K562 (cell line): ENCODE measurements around the gene PIEZO2. TPM values are rescaled to one million over a fixed set of nuclear protein-coding genes. Genes with fewer than 3 reads are reported as not detected.

Experiments used
- ATAC-seq: fragments of 200-7000 bp; cut with Tn5 transposase; 3 replicates; pipeline ENCODE4 v1.9.1; 2020; ENCODE audit warnings: moderate library complexity
- BruUV-seq: library from RNA; stranded (reverse); fragments of 400-500 nt; replicated peaks from 2 replicates; lab custom pipeline; 2021; lab: Mats Ljungman, UMichigan
- CTCF ChIA-PET: fragments of 300-600 bp; formaldehyde crosslinking; extraction: SDS; loops from one replicate; lab custom pipeline; 2021; ENCODE audit warnings: low intra/inter-chr PET ratio; lab: Yijun Ruan, JAX
- POLR2A ChIA-PET: fragments of 300-600, 350-650 bp; sonication (Branson Sonifier 250); formaldehyde crosslinking; extraction: SDS; loops from one replicate; lab custom pipeline; 2021; ENCODE audit warnings: antibody characterized with exemption, inconsistent platforms; lab: Yijun Ruan, JAX
- DNase-seq, 4 experiments: peaks; one replicate each; pipeline versions ENCODE4 v3.0.0 to v3.0.0-alpha.2; 2011 to 2018; ENCODE audit warnings: low spot score in 3 of 4, mixed read lengths in 3 of 4; ENCODE audit errors: extremely low read depth in 1 of 4
- FAIRE-seq: peaks from 2 replicates; lab custom pipeline; 2011; peaks lifted over from hg19 to GRCh38; lab: Jason Lieb, UNC
- H2AFZ ChIP-seq: 2 replicates; pipeline ENCODE4 v1.6.0; 2011; ENCODE audit warnings: low read depth, low read length, control low read depth, inconsistent platforms
- H3K27ac ChIP-seq: fragments of 200-600 bp; 3 replicates; pipeline ENCODE4 v1.8.0; 2011; ENCODE audit warnings: low read depth, mild to moderate bottlenecking, control low read depth, inconsistent platforms, low read length, moderate library complexity, mixed read lengths; ENCODE audit errors: extremely low read depth
- H3K27me3 ChIP-seq, 2 experiments: fragments of 300-600 bp in 1 of 2; 2 replicates in 1 of 2; 3 replicates in 1 of 2; pipeline versions ENCODE4 v1.6.0 to v1.8.0; 2011; ENCODE audit warnings: inconsistent platforms in 2 of 2, low read length in 2 of 2, mild to moderate bottlenecking in 1 of 2, mixed read lengths in 1 of 2, moderate library complexity in 1 of 2; ENCODE audit not compliant: control insufficient read depth in 2 of 2, insufficient read depth in 2 of 2
- H3K36me3 ChIP-seq: fragments of 300-600 bp; 3 replicates; pipeline ENCODE4 v1.8.0; 2011; ENCODE audit warnings: mild to moderate bottlenecking, low read length, inconsistent platforms; ENCODE audit not compliant: control insufficient read depth, insufficient read depth
- H3K4me1 ChIP-seq, 2 experiments: fragments of 200-600 bp in 1 of 2; replicated peaks in 1 of 2; 2 replicates in 1 of 2; 3 replicates in 1 of 2; pipeline versions ENCODE4 v1.5.1 to v1.8.0; 2011; ENCODE audit warnings: inconsistent platforms in 2 of 2, low read length in 2 of 2, mild to moderate bottlenecking in 1 of 2, mixed read lengths in 1 of 2, moderate library complexity in 1 of 2; ENCODE audit not compliant: control insufficient read depth in 2 of 2, insufficient read depth in 2 of 2
- H3K4me2 ChIP-seq: 2 replicates; pipeline ENCODE4 v1.6.1; 2011; ENCODE audit warnings: low read length, control low read depth, inconsistent platforms, mixed read lengths; ENCODE audit not compliant: insufficient read depth
- H3K4me3 ChIP-seq: fragments of 200-600 bp; sonication (generic), shearing (Covaris generic); 2 replicates; pipeline ENCODE4 v1.5.1; 2016; ENCODE audit warnings: control low read depth, inconsistent platforms
- H3K79me2 ChIP-seq: fragments of 200-600 bp; 3 replicates; pipeline ENCODE4 v1.8.0; 2011; ENCODE audit warnings: low read length, inconsistent platforms; ENCODE audit not compliant: control insufficient read depth, insufficient read depth
- H3K9ac ChIP-seq, 2 experiments: 2 replicates each; pipeline versions ENCODE4 v1.6.0 to v1.6.1; 2011; ENCODE audit warnings: low read depth in 2 of 2, low read length in 2 of 2, control low read depth in 1 of 2, inconsistent platforms in 1 of 2, mild to moderate bottlenecking in 1 of 2, mixed read lengths in 1 of 2; ENCODE audit not compliant: insufficient read depth in 1 of 2
- H3K9me1 ChIP-seq: one replicate; pipeline ENCODE4 v1.6.0; 2011; ENCODE audit warnings: inconsistent platforms, mild to moderate bottlenecking, low read length, moderate library complexity; ENCODE audit not compliant: control insufficient read depth, insufficient read depth
- H3K9me3 ChIP-seq: replicated peaks from 2 replicates; pipeline ENCODE4 v1.5.1; 2011; ENCODE audit warnings: low read depth, low read length, inconsistent platforms; ENCODE audit not compliant: control insufficient read depth, insufficient read depth
- H4K20me1 ChIP-seq: replicated peaks from 2 replicates; pipeline ENCODE4 v1.6.1; 2011; ENCODE audit warnings: low read length, inconsistent platforms, mixed read lengths; ENCODE audit not compliant: control insufficient read depth, insufficient read depth
- ETV6 ChIP-seq, 3 experiments: fragments of 150-350 bp in 1 of 3; sonication (generic) in 1 of 3; formaldehyde crosslinking in 1 of 3; IDR thresholded peaks; 2 replicates each; pipeline versions ENCODE4 v1.6.1 to v1.8.0; 2014 to 2022; ENCODE audit warnings: borderline replicate concordance in 2 of 3, low read depth in 2 of 3, antibody characterized with exemption in 1 of 3, low read length in 1 of 3, mild to moderate bottlenecking in 1 of 3, missing genetic modification reagents in 1 of 3
- ZNF407 ChIP-seq: fragments of 450-650 bp; IDR thresholded peaks from 2 replicates; pipeline ENCODE4 v1.6.1; 2016; ENCODE audit warnings: low read depth
- ZNF707 ChIP-seq: fragments of 250-450 bp; sonication (Bioruptor Pico); conservative IDR thresholded peaks from 2 replicates; pipeline ENCODE4 v1.8.0; 2022; ENCODE audit warnings: inconsistent platforms, mild to moderate bottlenecking, moderate library complexity
- ZNF77 ChIP-seq: fragments of 250-450 bp; sonication (Bioruptor Pico); IDR thresholded peaks from 2 replicates; pipeline ENCODE4 v1.5.0; 2020
- WGBS: fragments of 100-300 bp; shearing (Covaris generic); methylation state at CpG from one replicate; pipeline ENCODE4 v1.1.6; 2016; ENCODE audit warnings: low coverage, mixed read lengths; ENCODE audit not compliant: insufficient coverage; ENCODE audit errors: missing lambda C conversion rate; 5-methylcytosine and 5-hydroxymethylcytosine counted together
- in situ Hi-C: fragments of 300-500 bp; cut with MboI; formaldehyde crosslinking; loops from 4 replicates; pipeline ENCODE4 v1.15.0; 2018; ENCODE audit warnings: inconsistent platforms, mixed read lengths
- intact Hi-C: fragments of 100-400 bp; cut with micrococcal nuclease; formaldehyde crosslinking; loops from 2 replicates; pipeline ENCODE4 v1.14.2; 2022
- polyA plus RNA-seq, 8 experiments: library from polyadenylated mRNA; depleted of rRNA in 4 of 8; stranded (reverse) in 5 of 8; unstranded in 3 of 8; fragments of >200 nt; fragmentation: Nextera tagmentation in 2 of 8; fragmentation: Illumina TruSeq in 1 of 8; extraction: Ambion mirVana in 2 of 8; extraction: Trizol in 1 of 8; gene quantifications; 2 replicates each; pipeline versions ENCODE4 v1.2.1 to v1.2.3, GENCODE V29; 2011 to 2014; ENCODE audit warnings: inconsistent platforms in 1 of 8, missing spikeins in 1 of 8
- total RNA-seq, 7 experiments: library from RNA; depleted of rRNA in 6 of 7; stranded (reverse); fragments of >200 nt in 6 of 7; fragmentation: Illumina TruSeq in 2 of 7; extraction: Trizol in 2 of 7; gene quantifications; 2 replicates each; pipeline versions ENCODE4 v1.2.1 to v1.2.3, GENCODE V29; 2011 to 2021; ENCODE audit warnings: low replicate concordance in 1 of 7
- TF ChIP-seq, protein P1 (sequence below), 2 experiments: IDR thresholded peaks; 2 replicates each; pipeline ENCODE4 v1.6.1; 2011; ENCODE audit warnings: borderline replicate concordance in 1 of 2, control low read depth in 1 of 2, low read depth in 1 of 2, low read length in 1 of 2, mild to moderate bottlenecking in 1 of 2, mixed read lengths in 1 of 2, moderate library complexity in 1 of 2; ENCODE audit not compliant: insufficient read depth in 1 of 2, insufficient read length in 1 of 2, poor library complexity in 1 of 2, severe bottlenecking in 1 of 2; ENCODE audit errors: extremely low read depth in 1 of 2

PIEZO2 gene
- total and polyA plus RNA-seq, 9 of the 15 experiments (the other 6 are each of a cell fraction or from before 2014, with no cell fraction given): 0.54 to 4.1 (median 2.0) TPM

GRCh38 chr18:11113046-11113548 is 36.3 kb downstream of the PIEZO2 start:
- H3K9me3 ChIP-seq: no peaks in the 10 kb centered on the region
- H3K4me2 ChIP-seq: no peak overlapping the region
- no peak for FAIRE-seq
- no peaks in the 10 kb centered on the region for H4K20me1 ChIP-seq
- H3K4me3 ChIP-seq: no peak overlapping the region
- 0% methylated on average over 4 of the region's 4 CpGs for WGBS
- DNase-seq: no peak
- no peaks in the 10 kb centered on the region for H3K36me3 ChIP-seq
- no peak overlapping the region for H3K9ac ChIP-seq
- peaks cover 0 to 5% of the 10 kb centered on the region in 2 experiments; a peak in 1 of 5 replicates for H3K27me3 ChIP-seq
- H3K9me1 ChIP-seq: no peaks in the 10 kb centered on the region
- TF ChIP-seq ZNF707 (CRISPR knock-in tag) (no peak), ETV6 (IDR thresholded peaks at IDR 0.05; ENCODE audit: borderline replicate concordance in 1 of 2, low read depth in 2 of 2, low read length in 1 of 2) (no peak), ETV6 (CRISPR knock-in tag; IDR thresholded peaks at IDR 0.05; ENCODE audit: borderline replicate concordance) (no peak), ZNF77 (CRISPR knock-in tag) (no peak), ZNF407 (no peak)
- TF ChIP-seq, protein P1, sequence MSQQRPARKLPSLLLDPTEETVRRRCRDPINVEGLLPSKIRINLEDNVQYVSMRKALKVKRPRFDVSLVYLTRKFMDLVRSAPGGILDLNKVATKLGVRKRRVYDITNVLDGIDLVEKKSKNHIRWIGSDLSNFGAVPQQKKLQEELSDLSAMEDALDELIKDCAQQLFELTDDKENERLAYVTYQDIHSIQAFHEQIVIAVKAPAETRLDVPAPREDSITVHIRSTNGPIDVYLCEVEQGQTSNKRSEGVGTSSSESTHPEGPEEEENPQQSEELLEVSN (IDR thresholded peaks at IDR 0.05; ENCODE audit: borderline replicate concordance in 1 of 2, extremely low read depth in 1 of 2, insufficient read depth in 1 of 2, insufficient read length in 1 of 2, low read depth in 1 of 2, low read length in 1 of 2, poor library complexity in 1 of 2, severe bottlenecking in 1 of 2): no peak
- intact Hi-C loops: no loop called here
- ChIA-PET CTCF (no interaction called here), POLR2A (interaction anchor here (0.6 kb wide), 1 partner anchor 112 kb away, joined by 6 read pairs; no protein-coding TSS in a partner anchor)
- BruUV-seq: no TSS peak
- ATAC-seq: no peak
- no peak overlapping the region for H2AFZ ChIP-seq
- in situ Hi-C loops: no loop called here
- no peaks in the 10 kb centered on the region for H3K4me1 ChIP-seq
- H3K79me2 ChIP-seq: no peaks in the 10 kb centered on the region
- H3K27ac ChIP-seq: no peak overlapping the region
